ENCODE data around the gene MUSK. TPM values are rescaled to one million over a fixed set of nuclear protein-coding genes. Genes with fewer than 3 reads are reported as not detected.
A peak's percentile ranks its signal among the peaks of the same experiment; 100 is the strongest.

MUSK gene
- total RNA-seq, 2 donors from 2014 or later: 0.71 TPM; not detected in 1

GRCh38 chr9:110648696-110649095, 19.9 kb upstream of the MUSK start:
- H3K27ac ChIP-seq: no peak overlapping the region
- H3K27me3 ChIP-seq (replicated peaks; ENCODE audit: insufficient read depth): no peaks in the 10 kb centered on the region
- no peaks in the 10 kb centered on the region for H3K9me3 ChIP-seq
- no peak for TF ChIP-seq CTCF (IDR thresholded peaks at IDR 0.05)
- H3K4me3 ChIP-seq: no peak overlapping the region
- H3K36me3 ChIP-seq: no peaks in the 10 kb centered on the region
- DNase-seq (ENCODE audit: low spot score): no peak
- H3K4me1 ChIP-seq (ENCODE audit: control insufficient read depth in 1 of 2, low read depth in 2 of 2): peaks cover 9 to 25% of the 10 kb centered on the region in 2 donors
- no peak for ATAC-seq (ENCODE audit: insufficient number of reproducible peaks, low FRiP score, low read depth)

GRCh38 chr9:110650261-110650660, 18.3 kb upstream of the MUSK start:
- ATAC-seq (ENCODE audit: insufficient number of reproducible peaks, low FRiP score, low read depth): no peak
- no peak for DNase-seq (ENCODE audit: low spot score)
- Histone ChIP-seq H3K27me3 (replicated peaks; ENCODE audit: insufficient read depth) (no peaks in the 10 kb centered on the region), H3K36me3 (no peaks in the 10 kb centered on the region), H3K4me3 (no peak overlapping the region), H3K4me1 (ENCODE audit: control insufficient read depth in 1 of 2, low read depth in 2 of 2) (peaks cover 10 to 29% of the 10 kb centered on the region in 2 donors), H3K9me3 (no peaks in the 10 kb centered on the region), H3K27ac (peak overlapping the region; percentile 46 to 63)
- TF ChIP-seq CTCF (IDR thresholded peaks at IDR 0.05): no peak

GRCh38 chr9:110650991-110651411, 17.6 kb upstream of the MUSK start:
- H3K27ac ChIP-seq: peak overlapping the region; percentile 46 to 63

GRCh38 chr9:110655754-110656641, 12.6 kb upstream of the MUSK start:
- Histone ChIP-seq H3K27me3 (replicated peaks; ENCODE audit: insufficient read depth) (no peaks in the 10 kb centered on the region), H3K4me1 (ENCODE audit: control insufficient read depth in 1 of 2, low read depth in 2 of 2) (peaks cover 8 to 40% of the 10 kb centered on the region in 2 donors), H3K36me3 (no peaks in the 10 kb centered on the region), H3K27ac (peak overlapping the region; percentile 54 to 68), H3K4me3 (peak overlapping the region; percentile 27), H3K9me3 (no peaks in the 10 kb centered on the region)
- no peak for TF ChIP-seq CTCF (IDR thresholded peaks at IDR 0.05)
- DNase-seq (ENCODE audit: low spot score) (peak; percentile 5), ATAC-seq (ENCODE audit: insufficient number of reproducible peaks, low FRiP score, low read depth) (peak; percentile 87)

More at GRCh38 chr9:110650991-110651411, 17.6 kb upstream of the MUSK start:
- Histone ChIP-seq H3K4me1 (ENCODE audit: control insufficient read depth in 1 of 2, low read depth in 2 of 2) (peaks cover 12 to 36% of the 10 kb centered on the region in 2 donors), H3K4me3 (peak overlapping the region; percentile 6), H3K9me3 (no peaks in the 10 kb centered on the region), H3K27me3 (replicated peaks; ENCODE audit: insufficient read depth) (no peaks in the 10 kb centered on the region), H3K36me3 (no peaks in the 10 kb centered on the region)
- ATAC-seq (ENCODE audit: insufficient number of reproducible peaks, low FRiP score, low read depth) (peak; percentile 49), DNase-seq (ENCODE audit: low spot score) (no peak)
- no peak for TF ChIP-seq CTCF (IDR thresholded peaks at IDR 0.05)

- Histone ChIP-seq H3K27ac (no peak overlapping the region), H3K4me3 (no peak overlapping the region), H3K36me3 (no peaks in the 10 kb centered on the region), H3K4me1 (ENCODE audit: control insufficient read depth in 1 of 2, low read depth in 2 of 2) (peaks cover 3 to 26% of the 10 kb centered on the region in 2 donors), H3K9me3 (no peaks in the 10 kb centered on the region), H3K27me3 (replicated peaks; ENCODE audit: insufficient read depth) (no peaks in the 10 kb centered on the region)
- ATAC-seq (ENCODE audit: insufficient number of reproducible peaks, low FRiP score, low read depth): no peak
- TF ChIP-seq CTCF (IDR thresholded peaks at IDR 0.05): no peak
- DNase-seq (ENCODE audit: low spot score): no peak
Measured at GRCh38 chr9:110659891-110660541, 8.6 kb upstream of the MUSK start.
